HL-60 (cell line): Measurements from ENCODE around the gene MEA1.
"Not testable (repeated sequence)": the region's sequence is repeated elsewhere in the genome, so short reads cannot be mapped to it uniquely, and the experiment has no call there.

Experiments used
- DNase-seq, 2 experiments: peaks; one replicate each; pipeline ENCODE4 v3.0.0-alpha.2; 2010 to 2020; ENCODE audit warnings: low read depth in 1 of 2, low spot score in 1 of 2
- H3K27ac ChIP-seq: fragments of 250-450 bp; sonication (Bioruptor Pico); replicated peaks from 2 replicates; pipeline ENCODE4 v1.5.1; 2020; ENCODE audit warnings: mild to moderate bottlenecking, moderate library complexity
- H3K27me3 ChIP-seq: fragments of 250-450 bp; sonication (Bioruptor Pico); 2 replicates; pipeline ENCODE4 v1.5.1; 2021; ENCODE audit warnings: mild to moderate bottlenecking, moderate library complexity; ENCODE audit not compliant: insufficient read depth, poor library complexity, severe bottlenecking
- H3K4me3 ChIP-seq: replicated peaks from 2 replicates; pipeline ENCODE4 v1.5.1; 2011; ENCODE audit warnings: mild to moderate bottlenecking, control low read depth, low read length; ENCODE audit not compliant: insufficient read depth
- CTCF ChIP-seq: IDR thresholded peaks from one replicate; pipeline ENCODE4 v1.5.1; 2011; ENCODE audit warnings: low read length, control low read depth, inconsistent platforms; ENCODE audit not compliant: insufficient read depth
- GABPA ChIP-seq: IDR thresholded peaks from 2 replicates; pipeline ENCODE4 v1.6.1; 2012; ENCODE audit warnings: low read depth
- POLR2AphosphoS5 ChIP-seq: IDR thresholded peaks from 2 replicates; pipeline ENCODE4 v1.6.1; 2012; ENCODE audit warnings: low read depth
- REST ChIP-seq: IDR thresholded peaks from 2 replicates; pipeline ENCODE4 v1.6.1; 2012; ENCODE audit warnings: low read depth; ENCODE audit not compliant: insufficient replicate concordance
- SPI1 ChIP-seq: IDR thresholded peaks from 2 replicates; pipeline ENCODE4 v1.6.1; 2012; ENCODE audit warnings: low read depth, mild to moderate bottlenecking, borderline replicate concordance

MEA1 gene

GRCh38 chr6:43043310-43043709 lies 29.6 kb upstream of the MEA1 start:
- no peak for TF ChIP-seq GABPA
- TF ChIP-seq CTCF, result no peak
- TF ChIP-seq SPI1, result no peak
- TF ChIP-seq POLR2AphosphoS5, result no peak
- TF ChIP-seq REST, result no peak
- no peak for DNase-seq
- Histone ChIP-seq H3K27me3 (no peaks in the 10 kb centered on the region), H3K4me3 (no peak overlapping the region), H3K27ac (no peak overlapping the region)

GRCh38 chr6:43041475-43041874 lies 27.7 kb upstream of the MEA1 start:
- not testable (repeated sequence) for H3K27ac ChIP-seq, H3K4me3 ChIP-seq, H3K27me3 ChIP-seq, DNase-seq

- DNase-seq, result no peak
- Histone ChIP-seq H3K27me3 (no peaks in the 10 kb centered on the region), H3K27ac (no peak overlapping the region), H3K4me3 (no peak overlapping the region)
- TF ChIP-seq REST, result no peak
- no peak for TF ChIP-seq SPI1
- no peak for TF ChIP-seq POLR2AphosphoS5
- TF ChIP-seq GABPA, result no peak
- TF ChIP-seq CTCF, result no peak
Measured at GRCh38 chr6:43040542-43041257, 27.0 kb upstream of the MEA1 start.

GRCh38 chr6:43038727-43039126 lies 25.0 kb upstream of the MEA1 start:
- H3K27me3 ChIP-seq, result no peaks in the 10 kb centered on the region
- TF ChIP-seq CTCF (no peak), SPI1 (no peak)
- no peak overlapping the region for H3K27ac ChIP-seq
- no peak for DNase-seq
- no peak overlapping the region for H3K4me3 ChIP-seq
